ENCODE measurements around the gene ZNF879. TPM values are rescaled to one million over a fixed set of nuclear protein-coding genes. Genes with fewer than 3 reads are reported as not detected.

The ZNF879 gene
- total RNA-seq, 4 donors from 2014 or later: 6.6 to 18.3 (median 7.8) TPM

DNA sequence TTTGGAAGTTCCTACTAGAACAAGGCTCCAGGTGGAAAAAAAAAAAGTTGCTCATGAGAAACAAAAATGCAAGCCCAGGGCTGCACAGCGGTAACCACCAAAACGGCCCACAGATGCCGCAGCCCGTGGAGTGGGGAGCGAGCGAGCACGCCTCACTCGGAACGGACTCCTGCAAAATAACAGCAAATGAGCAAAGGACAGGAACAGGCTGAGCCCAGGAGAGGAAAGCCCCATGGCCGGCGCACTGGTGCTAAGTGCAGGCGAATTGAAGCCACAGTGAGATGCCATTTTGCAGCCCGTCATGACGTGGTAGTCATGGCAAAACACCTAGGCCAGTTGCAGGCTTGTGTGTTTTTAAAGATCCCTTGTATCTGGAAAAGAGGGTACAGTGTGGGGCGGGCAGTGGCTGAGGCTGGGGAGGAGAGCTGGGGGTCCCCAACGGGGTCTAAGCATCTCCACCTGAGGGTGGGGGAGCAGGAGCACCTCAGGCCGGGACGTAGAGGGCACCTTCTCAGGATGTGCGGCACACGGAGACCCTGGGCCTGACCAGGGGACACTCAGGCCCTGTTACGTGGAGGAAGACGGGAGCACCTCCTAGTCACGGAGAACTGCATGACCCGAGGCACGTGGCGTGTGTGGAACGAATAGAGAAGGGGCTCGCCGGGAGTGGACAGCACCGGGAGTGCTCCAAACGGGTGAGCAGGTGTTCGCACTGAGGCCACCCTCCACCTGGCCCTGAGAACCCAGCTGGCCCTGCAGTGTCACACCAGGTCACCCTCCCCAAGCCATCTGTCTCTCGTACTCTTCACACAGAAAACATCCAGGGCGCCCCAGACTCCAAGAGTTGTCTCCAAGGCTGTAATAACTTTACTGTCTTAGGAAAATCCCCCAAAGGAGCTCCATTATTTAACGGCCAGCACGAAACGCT lies 39.2 kb upstream of the ZNF879 start:
- intact Hi-C loops (cut with DNase I): no loop called here
- no peak for TF ChIP-seq POLR2A (IDR thresholded peaks at IDR 0.05)
- TF ChIP-seq, protein P1, sequence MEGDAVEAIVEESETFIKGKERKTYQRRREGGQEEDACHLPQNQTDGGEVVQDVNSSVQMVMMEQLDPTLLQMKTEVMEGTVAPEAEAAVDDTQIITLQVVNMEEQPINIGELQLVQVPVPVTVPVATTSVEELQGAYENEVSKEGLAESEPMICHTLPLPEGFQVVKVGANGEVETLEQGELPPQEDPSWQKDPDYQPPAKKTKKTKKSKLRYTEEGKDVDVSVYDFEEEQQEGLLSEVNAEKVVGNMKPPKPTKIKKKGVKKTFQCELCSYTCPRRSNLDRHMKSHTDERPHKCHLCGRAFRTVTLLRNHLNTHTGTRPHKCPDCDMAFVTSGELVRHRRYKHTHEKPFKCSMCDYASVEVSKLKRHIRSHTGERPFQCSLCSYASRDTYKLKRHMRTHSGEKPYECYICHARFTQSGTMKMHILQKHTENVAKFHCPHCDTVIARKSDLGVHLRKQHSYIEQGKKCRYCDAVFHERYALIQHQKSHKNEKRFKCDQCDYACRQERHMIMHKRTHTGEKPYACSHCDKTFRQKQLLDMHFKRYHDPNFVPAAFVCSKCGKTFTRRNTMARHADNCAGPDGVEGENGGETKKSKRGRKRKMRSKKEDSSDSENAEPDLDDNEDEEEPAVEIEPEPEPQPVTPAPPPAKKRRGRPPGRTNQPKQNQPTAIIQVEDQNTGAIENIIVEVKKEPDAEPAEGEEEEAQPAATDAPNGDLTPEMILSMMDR (IDR thresholded peaks at IDR 0.05): no peak
- Histone ChIP-seq H3K36me3 (no peaks in the 10 kb centered on the region), H3K27ac (no peak overlapping the region), H3K27me3 (no peaks in the 10 kb centered on the region), H3K9me3 (no peaks in the 10 kb centered on the region), H3K4me1 (no peaks in the 10 kb centered on the region), H3K4me3 (replicated peaks in 1 of 3) (no peak overlapping the region)
- 95 to 98% methylated on average over 37 of the region's 37 CpGs for WGBS, 2 donors
- DNase-seq: no peak

DNA sequence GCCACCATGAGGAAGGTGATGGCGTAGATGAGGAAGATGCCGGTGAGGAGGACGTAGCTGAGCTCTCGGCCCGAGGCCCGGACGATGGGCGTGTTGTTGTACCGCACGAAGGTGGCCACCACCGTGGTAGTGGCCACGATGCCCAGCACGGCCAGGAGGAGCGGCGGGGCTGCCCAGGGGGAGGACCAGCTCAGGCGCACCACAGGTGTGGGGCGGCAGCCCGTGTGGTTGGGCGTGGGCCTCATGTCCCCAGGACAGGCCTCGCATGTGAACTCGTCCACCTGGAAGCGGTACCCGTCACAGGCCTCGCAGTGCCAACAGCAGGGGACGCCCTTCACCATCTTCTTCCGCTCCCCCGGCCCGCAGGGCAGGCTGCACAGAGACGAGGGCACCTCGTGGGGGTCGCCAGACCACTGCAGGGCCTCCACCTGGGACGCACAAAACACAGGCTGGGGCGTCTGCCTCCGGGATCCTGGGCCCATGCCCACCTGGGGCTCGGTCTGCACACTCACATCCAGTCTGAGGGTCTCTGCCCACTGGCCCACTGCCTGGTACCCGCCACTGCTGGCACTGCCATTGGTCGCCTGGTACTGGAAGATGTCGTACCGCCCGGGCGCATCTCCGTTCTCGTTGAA lies 37.2 kb upstream of the ZNF879 start:
- H3K4me1 ChIP-seq: no peaks in the 10 kb centered on the region
- no peaks in the 10 kb centered on the region for H3K9me3 ChIP-seq
- no peak overlapping the region for H3K27ac ChIP-seq
- intact Hi-C loops (cut with DNase I): no loop called here
- DNase-seq: no peak
- H3K36me3 ChIP-seq: no peaks in the 10 kb centered on the region
- no peaks in the 10 kb centered on the region for H3K27me3 ChIP-seq
- WGBS, 2 donors: 94 to 96% methylated on average over 34 to 40 of the region's 43 CpGs
- H3K4me3 ChIP-seq (replicated peaks in 1 of 3): no peak overlapping the region
- TF ChIP-seq, protein P1 (IDR thresholded peaks at IDR 0.05): no peak
- TF ChIP-seq POLR2A (IDR thresholded peaks at IDR 0.05): no peak

DNA sequence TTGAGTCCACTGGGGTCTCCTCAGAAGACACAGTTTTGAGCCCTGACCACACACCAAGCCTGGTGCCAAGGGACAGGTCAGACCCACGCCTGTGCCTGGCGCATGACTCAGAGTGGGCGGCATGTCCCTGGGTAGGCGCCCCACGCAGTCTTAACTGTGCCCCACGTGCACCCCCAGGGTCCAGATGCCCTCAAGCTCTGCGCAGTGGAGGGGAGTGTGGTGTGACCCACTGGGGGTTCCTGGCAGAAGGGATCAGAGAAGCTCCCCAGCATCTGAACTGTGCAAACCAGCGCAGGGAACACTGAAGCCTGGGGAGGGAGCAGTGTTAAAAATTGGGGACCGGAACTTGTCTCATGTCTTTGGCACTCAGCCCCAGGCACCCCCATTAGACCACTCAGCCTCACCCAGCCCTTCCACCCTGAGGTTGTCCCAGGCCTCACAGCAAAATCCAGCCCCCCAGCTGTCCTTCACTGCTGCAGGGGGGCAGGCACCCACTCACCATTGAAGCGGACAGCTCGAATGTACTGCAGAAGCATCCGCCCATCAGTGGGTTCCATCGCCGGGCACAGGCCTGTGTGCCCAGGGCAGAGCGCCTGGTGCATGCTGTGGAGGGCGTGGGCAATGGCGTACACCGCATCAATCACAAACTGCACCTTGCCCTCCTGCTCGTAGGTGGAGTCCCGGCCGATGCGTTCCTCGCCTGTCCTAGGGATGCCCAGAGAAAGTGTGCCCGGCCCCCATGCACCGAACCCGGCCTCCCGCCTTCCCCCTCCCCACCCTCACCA lies 35.0 kb upstream of the ZNF879 start:
- Histone ChIP-seq H3K36me3 (no peaks in the 10 kb centered on the region), H3K4me1 (no peaks in the 10 kb centered on the region), H3K27me3 (no peaks in the 10 kb centered on the region), H3K27ac (no peak overlapping the region), H3K9me3 (no peaks in the 10 kb centered on the region), H3K4me3 (replicated peaks in 1 of 3) (no peak overlapping the region)
- intact Hi-C loops (cut with DNase I): no loop called here
- WGBS, 2 donors: 95 to 96% methylated on average over 21 to 25 of the region's 27 CpGs
- no peak for TF ChIP-seq POLR2A (IDR thresholded peaks at IDR 0.05)
- TF ChIP-seq, protein P1 (IDR thresholded peaks at IDR 0.05): no peak
- no peak for DNase-seq

DNA sequence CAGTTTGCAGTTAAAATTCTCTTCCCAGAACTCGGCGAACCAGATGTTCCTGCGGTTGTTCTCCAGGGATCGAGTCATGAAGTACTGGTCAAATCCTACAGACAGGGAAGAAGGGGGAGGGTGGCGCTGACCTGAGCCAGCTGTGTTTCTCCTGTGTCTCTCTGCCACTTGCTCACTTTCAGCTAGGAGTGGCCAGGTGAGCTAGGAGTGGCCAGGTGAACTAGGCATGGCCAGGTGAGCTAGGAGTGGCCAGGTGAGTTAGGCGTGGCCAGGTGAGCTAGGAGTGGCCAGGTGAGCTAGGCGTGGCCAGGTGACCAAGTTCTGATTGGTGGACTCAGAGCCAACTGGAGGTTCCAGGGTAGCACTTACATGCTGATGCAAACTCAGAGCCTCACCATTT lies 34.3 kb upstream of the ZNF879 start:
- Histone ChIP-seq H3K9me3 (no peaks in the 10 kb centered on the region), H3K36me3 (no peaks in the 10 kb centered on the region)
- intact Hi-C loops (cut with DNase I): no loop called here

More for the DNA sequence above, 34.3 kb upstream of the ZNF879 start:
- DNase-seq: no peak
- WGBS, 2 donors: 83 to 93% methylated on average over 3 to 4 of the region's 7 CpGs
- no peak overlapping the region for H3K4me3 ChIP-seq (replicated peaks in 1 of 3)
- H3K4me1 ChIP-seq: no peaks in the 10 kb centered on the region
- H3K27ac ChIP-seq: no peak overlapping the region
- TF ChIP-seq, protein P1 (IDR thresholded peaks at IDR 0.05): no peak
- TF ChIP-seq POLR2A (IDR thresholded peaks at IDR 0.05): no peak
- H3K27me3 ChIP-seq: no peaks in the 10 kb centered on the region

Data from thyroid gland (tissue), 4 donors.